ENCODE measurements around the gene PLD4. TPM values are rescaled to one million over a fixed set of nuclear protein-coding genes. Genes with fewer than 3 reads are reported as not detected.
A peak's percentile ranks its signal among the peaks of the same experiment; 100 is the strongest.

PLD4 gene
- total and polyA plus RNA-seq, 3 donors from 2014 or later: 1.1 to 1.7 (median 1.2) TPM

DNA sequence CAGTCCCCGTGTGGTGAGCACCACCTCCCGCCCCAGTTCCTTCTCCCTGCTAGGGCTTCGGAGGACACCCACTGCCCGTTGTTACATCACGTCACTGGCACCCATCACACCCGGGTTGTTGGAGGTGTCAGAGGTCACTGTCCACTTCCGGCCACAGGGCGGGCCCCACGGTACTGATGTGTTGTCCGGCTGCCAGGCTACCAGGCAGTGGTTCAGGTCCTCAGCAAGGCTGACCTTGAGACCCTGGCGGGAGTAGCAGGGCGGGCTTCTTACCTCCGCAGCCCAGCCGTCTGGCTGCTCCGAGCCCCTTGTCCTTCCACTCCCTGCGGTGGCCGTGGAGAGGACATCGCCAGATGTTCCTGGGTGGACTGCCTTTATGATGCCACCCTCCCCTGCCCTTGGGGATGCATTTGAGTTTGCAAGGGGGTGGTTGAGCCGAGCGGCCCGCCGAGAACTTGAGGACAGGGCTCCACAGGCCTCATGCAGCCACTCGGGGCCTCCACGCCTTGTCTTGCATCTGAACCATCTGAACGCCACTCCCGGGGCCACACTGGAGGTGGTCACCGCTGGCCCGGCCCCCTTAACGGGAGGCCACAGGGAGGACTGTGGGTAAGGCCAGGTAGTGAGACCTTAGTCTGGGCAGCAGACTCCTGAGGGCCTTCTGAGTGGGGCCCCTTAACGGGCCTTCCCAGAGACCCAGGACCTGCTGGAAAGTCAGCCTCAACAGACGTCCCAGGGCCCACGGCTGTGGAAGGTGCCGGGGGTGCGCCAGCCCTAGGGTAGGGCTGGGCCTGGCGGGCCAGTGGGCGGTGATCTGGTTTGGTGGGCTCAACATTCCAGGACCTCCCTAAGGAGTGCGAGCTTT lies 27.1 kb upstream of the PLD4 start:
- Histone ChIP-seq H3K36me3 (ENCODE audit: low read depth, missing control alignments) (no peaks in the 10 kb centered on the region), H3K27ac (no peak overlapping the region), H3K4me3 (no peak overlapping the region), H3K27me3 (no peaks in the 10 kb centered on the region), H3K4me1 (peaks cover 4% of the 10 kb centered on the region), H3K9me3 (no peaks in the 10 kb centered on the region)
- no peak for TF ChIP-seq POLR2A (IDR thresholded peaks at IDR 0.05)
- TF ChIP-seq, protein P1, sequence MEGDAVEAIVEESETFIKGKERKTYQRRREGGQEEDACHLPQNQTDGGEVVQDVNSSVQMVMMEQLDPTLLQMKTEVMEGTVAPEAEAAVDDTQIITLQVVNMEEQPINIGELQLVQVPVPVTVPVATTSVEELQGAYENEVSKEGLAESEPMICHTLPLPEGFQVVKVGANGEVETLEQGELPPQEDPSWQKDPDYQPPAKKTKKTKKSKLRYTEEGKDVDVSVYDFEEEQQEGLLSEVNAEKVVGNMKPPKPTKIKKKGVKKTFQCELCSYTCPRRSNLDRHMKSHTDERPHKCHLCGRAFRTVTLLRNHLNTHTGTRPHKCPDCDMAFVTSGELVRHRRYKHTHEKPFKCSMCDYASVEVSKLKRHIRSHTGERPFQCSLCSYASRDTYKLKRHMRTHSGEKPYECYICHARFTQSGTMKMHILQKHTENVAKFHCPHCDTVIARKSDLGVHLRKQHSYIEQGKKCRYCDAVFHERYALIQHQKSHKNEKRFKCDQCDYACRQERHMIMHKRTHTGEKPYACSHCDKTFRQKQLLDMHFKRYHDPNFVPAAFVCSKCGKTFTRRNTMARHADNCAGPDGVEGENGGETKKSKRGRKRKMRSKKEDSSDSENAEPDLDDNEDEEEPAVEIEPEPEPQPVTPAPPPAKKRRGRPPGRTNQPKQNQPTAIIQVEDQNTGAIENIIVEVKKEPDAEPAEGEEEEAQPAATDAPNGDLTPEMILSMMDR (IDR thresholded peaks at IDR 0.05): no peak
- WGBS, 2 donors: 80 to 90% methylated on average over 26 to 37 of the region's 37 CpGs
- intact Hi-C loops (cut with DNase I; ENCODE audit: low total_unique reads): loop anchor here (10.0 kb wide), 1 partner anchor 147 kb away; no protein-coding TSS in a partner anchor
- DNase-seq: no peak

DNA sequence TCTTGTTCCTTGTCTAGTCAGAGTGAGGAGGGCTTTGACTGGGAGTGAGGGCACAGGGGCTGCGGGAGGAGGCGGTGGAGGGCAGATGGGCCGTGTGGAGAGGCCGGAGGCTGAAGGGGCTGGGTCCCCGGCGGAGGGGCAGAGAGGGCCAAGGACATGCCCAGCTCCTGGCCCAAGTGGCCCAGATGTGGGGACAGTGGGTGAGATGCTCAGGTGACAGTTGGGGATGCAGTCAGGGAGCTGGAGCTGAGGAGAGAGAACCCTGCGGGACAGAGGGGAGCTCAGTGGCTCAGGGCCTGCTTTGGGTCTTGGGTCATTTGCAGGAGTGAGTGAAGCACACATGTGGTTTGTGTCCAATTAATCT lies 26.5 kb upstream of the PLD4 start:
- H3K27me3 ChIP-seq: no peaks in the 10 kb centered on the region
- DNase-seq: no peak
- intact Hi-C loops (cut with DNase I; ENCODE audit: low total_unique reads): loop anchor here (10.0 kb wide), 1 partner anchor 147 kb away; no protein-coding TSS in a partner anchor
- H3K4me3 ChIP-seq: no peak overlapping the region
- H3K27ac ChIP-seq: no peak overlapping the region
- H3K4me1 ChIP-seq: peaks cover 4% of the 10 kb centered on the region
- no peaks in the 10 kb centered on the region for H3K9me3 ChIP-seq
- no peaks in the 10 kb centered on the region for H3K36me3 ChIP-seq (ENCODE audit: low read depth, missing control alignments)
- no peak for TF ChIP-seq POLR2A (IDR thresholded peaks at IDR 0.05)
- TF ChIP-seq, protein P1 (IDR thresholded peaks at IDR 0.05): no peak
- WGBS, 2 donors: 89 to 96% methylated on average over 7 of the region's 7 CpGs

DNA sequence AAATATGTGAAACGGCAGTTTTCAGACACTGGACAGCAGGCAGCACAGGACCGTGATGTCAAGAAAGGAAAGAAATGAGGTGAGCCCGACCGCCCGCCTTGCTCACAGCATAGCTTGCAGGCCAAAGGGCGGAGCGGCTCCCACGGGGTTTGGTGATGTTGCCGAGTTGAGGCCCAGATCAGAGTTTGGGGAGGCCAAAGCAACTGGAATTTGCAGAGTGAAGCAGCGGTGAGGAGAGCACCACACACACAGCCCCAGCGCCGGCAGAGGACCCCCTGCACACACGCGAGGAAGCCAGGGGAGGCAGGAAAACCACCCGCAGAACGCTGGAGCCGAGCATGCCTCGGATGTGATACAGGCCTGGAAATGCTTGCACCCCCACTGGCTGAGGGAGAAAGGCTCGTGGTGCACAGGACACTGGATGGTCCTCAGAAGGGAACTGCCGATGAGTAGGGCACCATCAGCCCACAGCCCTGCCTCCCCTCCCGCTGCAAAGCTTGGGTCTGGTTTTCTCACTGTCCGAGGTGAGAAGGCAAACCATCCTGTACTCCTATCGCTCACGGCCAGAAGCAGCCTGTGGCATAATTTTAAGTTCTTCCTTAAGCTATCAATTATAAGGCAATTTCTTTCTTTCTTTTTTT lies 25.7 kb upstream of the PLD4 start:
- Histone ChIP-seq H3K4me1 (peaks cover 4% of the 10 kb centered on the region), H3K27me3 (no peaks in the 10 kb centered on the region), H3K9me3 (no peaks in the 10 kb centered on the region), H3K4me3 (no peak overlapping the region), H3K36me3 (ENCODE audit: low read depth, missing control alignments) (no peaks in the 10 kb centered on the region), H3K27ac (no peak overlapping the region)
- TF ChIP-seq, protein P1 (IDR thresholded peaks at IDR 0.05): no peak
- no peak for TF ChIP-seq POLR2A (IDR thresholded peaks at IDR 0.05)
- intact Hi-C loops (cut with DNase I; ENCODE audit: low total_unique reads): loop anchor here (10.0 kb wide), 1 partner anchor 146 kb away; no protein-coding TSS in a partner anchor
- peak; percentile 41 for DNase-seq
- 68 to 78% methylated on average over 24 of the region's 24 CpGs for WGBS, 2 donors

DNA sequence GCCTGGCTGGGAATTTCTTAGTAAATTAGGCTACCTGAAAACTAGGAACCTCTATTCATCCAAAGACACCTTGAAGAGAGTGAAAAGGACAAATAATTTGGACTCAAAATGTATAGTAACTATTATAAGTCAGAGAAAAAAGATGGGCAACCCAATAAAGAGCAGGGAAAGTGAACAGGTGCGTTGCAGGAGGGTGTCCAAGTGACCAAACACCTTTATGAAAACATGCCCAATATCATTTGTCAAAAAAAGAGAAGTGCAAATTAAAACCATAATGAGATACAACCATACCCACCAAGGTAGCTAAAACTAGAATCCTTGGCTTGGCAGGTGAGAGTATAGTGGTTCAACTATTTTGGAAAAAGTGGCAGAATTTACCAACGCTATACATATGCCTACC lies 24.9 kb upstream of the PLD4 start:
- no peaks in the 10 kb centered on the region for H3K36me3 ChIP-seq (ENCODE audit: low read depth, missing control alignments)
- intact Hi-C loops (cut with DNase I; ENCODE audit: low total_unique reads): loop anchor here (10.0 kb wide), 1 partner anchor 145 kb away; no protein-coding TSS in a partner anchor
- 45 to 67% methylated on average over 2 of the region's 2 CpGs for WGBS, 2 donors
- DNase-seq: no peak
- no peak overlapping the region for H3K27ac ChIP-seq
- TF ChIP-seq, protein P1 (IDR thresholded peaks at IDR 0.05): no peak
- TF ChIP-seq POLR2A (IDR thresholded peaks at IDR 0.05): no peak
- H3K27me3 ChIP-seq: no peaks in the 10 kb centered on the region
- no peaks in the 10 kb centered on the region for H3K9me3 ChIP-seq
- H3K4me3 ChIP-seq: no peak overlapping the region
- H3K4me1 ChIP-seq: peaks cover 4% of the 10 kb centered on the region
